Activated naive CD4-positive, alpha-beta T cell treated with anti-CD3 and anti-CD28 coated beads for 36 hours (primary cell): ENCODE measurements around the gene TCF23. TPM values are rescaled to one million over a fixed set of nuclear protein-coding genes. Genes with fewer than 3 reads are reported as not detected.

Source experiments
- CTCF ChIA-PET: fragments of 350-600 bp; sonication (Branson Sonifier 250); formaldehyde crosslinking; loops from one replicate; lab custom pipeline; 2021; ENCODE audit warnings: antibody characterized with exemption; lab: Charles Lee
- DNase-seq: peaks from one replicate; pipeline ENCODE4 v3.0.0-alpha.2; 2020
- H3K27ac Mint-ChIP-seq: one replicate; pipeline ENCODE4 v1.8.0; 2021; ENCODE audit warnings: mild to moderate bottlenecking, mixed read lengths
- H3K27me3 Mint-ChIP-seq: one replicate; pipeline ENCODE4 v1.8.0; 2021; ENCODE audit warnings: low read depth, mixed read lengths
- H3K36me3 Mint-ChIP-seq: one replicate; pipeline ENCODE4 v1.8.0; 2021; ENCODE audit warnings: low read depth, mixed read lengths
- H3K4me1 Mint-ChIP-seq: one replicate; pipeline ENCODE4 v1.8.0; 2021; ENCODE audit warnings: low read depth, mixed read lengths
- H3K4me3 Mint-ChIP-seq: one replicate; pipeline ENCODE4 v1.8.0; 2021; ENCODE audit warnings: mild to moderate bottlenecking, moderate library complexity, mixed read lengths
- H3K9me3 Mint-ChIP-seq: one replicate; pipeline ENCODE4 v1.8.0; 2021; ENCODE audit warnings: mixed read lengths
- intact Hi-C: fragments of 100-400 bp; cut with micrococcal nuclease; formaldehyde crosslinking; loops from one replicate; pipeline ENCODE4 v1.15.1; 2023
- total RNA-seq, 2 experiments: library from RNA; stranded (reverse); gene quantifications; one replicate each; pipeline ENCODE4 v1.2.3, GENCODE V29; 2021

TCF23 gene
- total RNA-seq, 2 experiments from 2014 or later = not detected

GRCh38 chr2:27147935-27148334, 869 bp upstream of the TCF23 start:
- CTCF ChIA-PET = interaction anchor here (0.7 to 1.2 kb wide), 2 partner anchors 22 to 430 kb away, joined by 3 to 4 read pairs; no protein-coding TSS in a partner anchor
- peaks cover 6% of the 10 kb centered on the region for H3K9me3 Mint-ChIP-seq
- H3K27ac Mint-ChIP-seq = no peak overlapping the region
- H3K4me3 Mint-ChIP-seq = no peak overlapping the region
- intact Hi-C loops = no loop called here
- no peaks in the 10 kb centered on the region for H3K4me1 Mint-ChIP-seq
- H3K27me3 Mint-ChIP-seq = peaks cover 3% of the 10 kb centered on the region
- no peak for DNase-seq
- H3K36me3 Mint-ChIP-seq = no peaks in the 10 kb centered on the region

- intact Hi-C loops = no loop called here
- Mint-ChIP-seq H3K27me3 (peaks cover 3% of the 10 kb centered on the region), H3K36me3 (no peaks in the 10 kb centered on the region), H3K9me3 (no peaks in the 10 kb centered on the region), H3K4me3 (no peak overlapping the region), H3K27ac (no peak overlapping the region), H3K4me1 (no peaks in the 10 kb centered on the region)
- DNase-seq = no peak
- CTCF ChIA-PET = interaction anchor here (1.5 kb wide), 1 partner anchor 130 kb away, joined by 3 read pairs; no protein-coding TSS in a partner anchor
These were observed 984 bp downstream of the TCF23 start for GRCh38 chr2:27149570-27150405.

- H3K27ac Mint-ChIP-seq = no peak overlapping the region
- peaks cover 3% of the 10 kb centered on the region for H3K27me3 Mint-ChIP-seq
- intact Hi-C loops = no loop called here
- no peak for DNase-seq
- H3K36me3 Mint-ChIP-seq = no peaks in the 10 kb centered on the region
- CTCF ChIA-PET = interaction anchor here (1.5 kb wide), 2 partner anchors 42 to 129 kb away, joined by 3 read pairs; no protein-coding TSS in a partner anchor
- H3K4me3 Mint-ChIP-seq = no peak overlapping the region
- H3K4me1 Mint-ChIP-seq = no peaks in the 10 kb centered on the region
- H3K9me3 Mint-ChIP-seq = no peaks in the 10 kb centered on the region
These were observed 1.9 kb downstream of the TCF23 start for GRCh38 chr2:27150639-27151230.

GRCh38 chr2:27152102-27152795, 3.4 kb downstream of the TCF23 start:
- no peaks in the 10 kb centered on the region for H3K4me1 Mint-ChIP-seq
- peaks cover 3% of the 10 kb centered on the region for H3K27me3 Mint-ChIP-seq
- H3K36me3 Mint-ChIP-seq = no peaks in the 10 kb centered on the region
- H3K27ac Mint-ChIP-seq = no peak overlapping the region
- intact Hi-C loops = no loop called here
- H3K9me3 Mint-ChIP-seq = no peaks in the 10 kb centered on the region
- CTCF ChIA-PET = interaction anchor here (0.7 to 1.5 kb wide), 3 partner anchors 40 to 190 kb away, joined by 3 to 4 read pairs (median 3); no protein-coding TSS in a partner anchor
- no peak overlapping the region for H3K4me3 Mint-ChIP-seq
- no peak for DNase-seq

- CTCF ChIA-PET = interaction anchor here (0.6 kb wide), 1 partner anchor 97 kb away, joined by 3 read pairs; no protein-coding TSS in a partner anchor
- Mint-ChIP-seq H3K27me3 (peaks cover under 1% of the 10 kb centered on the region), H3K36me3 (no peaks in the 10 kb centered on the region), H3K9me3 (no peaks in the 10 kb centered on the region), H3K4me1 (no peaks in the 10 kb centered on the region), H3K27ac (no peak overlapping the region), H3K4me3 (no peak overlapping the region)
- intact Hi-C loops = no loop called here
- no peak for DNase-seq
These were observed 4.1 kb downstream of the TCF23 start for GRCh38 chr2:27152796-27153464.

GRCh38 chr2:27154488-27154887, 5.7 kb downstream of the TCF23 start:
- Mint-ChIP-seq H3K27ac (no peak overlapping the region), H3K4me1 (no peaks in the 10 kb centered on the region), H3K36me3 (no peaks in the 10 kb centered on the region), H3K27me3 (no peaks in the 10 kb centered on the region), H3K9me3 (no peaks in the 10 kb centered on the region), H3K4me3 (no peak overlapping the region)
- DNase-seq = no peak
- CTCF ChIA-PET = interaction anchor here (0.7 to 0.8 kb wide), 2 partner anchors 125 to 126 kb away, joined by 3 read pairs; no protein-coding TSS in a partner anchor
- intact Hi-C loops = no loop called here

GRCh38 chr2:27155069-27155520, 6.3 kb downstream of the TCF23 start:
- Mint-ChIP-seq H3K4me3 (no peak overlapping the region), H3K4me1 (no peaks in the 10 kb centered on the region), H3K27ac (no peak overlapping the region), H3K36me3 (no peaks in the 10 kb centered on the region), H3K27me3 (no peaks in the 10 kb centered on the region), H3K9me3 (no peaks in the 10 kb centered on the region)
- CTCF ChIA-PET = no interaction called here
- no peak for DNase-seq
- intact Hi-C loops = no loop called here

- no peaks in the 10 kb centered on the region for H3K4me1 Mint-ChIP-seq
- H3K27ac Mint-ChIP-seq = no peak overlapping the region
- no peaks in the 10 kb centered on the region for H3K9me3 Mint-ChIP-seq
- DNase-seq = no peak
- H3K36me3 Mint-ChIP-seq = no peaks in the 10 kb centered on the region
- intact Hi-C loops = no loop called here
- CTCF ChIA-PET = interaction anchor here (0.6 kb wide), 3 partner anchors 62 to 440 kb away, joined by 3 to 7 read pairs (median 4); no protein-coding TSS in a partner anchor
- peaks cover 2% of the 10 kb centered on the region for H3K27me3 Mint-ChIP-seq
- H3K4me3 Mint-ChIP-seq = no peak overlapping the region
These were observed 9.7 kb downstream of the TCF23 start for GRCh38 chr2:27158468-27158867.

GRCh38 chr2:27159271-27159670, 10.5 kb downstream of the TCF23 start:
- Mint-ChIP-seq H3K27ac (no peak overlapping the region), H3K4me3 (no peak overlapping the region), H3K4me1 (no peaks in the 10 kb centered on the region), H3K36me3 (no peaks in the 10 kb centered on the region), H3K27me3 (peaks cover 2% of the 10 kb centered on the region), H3K9me3 (no peaks in the 10 kb centered on the region)
- DNase-seq = no peak
- intact Hi-C loops = no loop called here
- CTCF ChIA-PET = interaction anchor here (0.6 kb wide), 1 partner anchor 113 kb away, joined by 4 read pairs; no protein-coding TSS in a partner anchor

- CTCF ChIA-PET = interaction anchor here (0.8 to 1.4 kb wide), 2 partner anchors 10 to 120 kb away, joined by 3 to 6 read pairs; no protein-coding TSS in a partner anchor
These were observed 11.4 kb downstream of the TCF23 start for GRCh38 chr2:27160191-27160590.

GRCh38 chr2:27162151-27163121, 13.6 kb downstream of the TCF23 start:
- intact Hi-C loops = no loop called here
- Mint-ChIP-seq H3K27ac (no peak overlapping the region), H3K27me3 (peaks cover 2% of the 10 kb centered on the region), H3K9me3 (no peaks in the 10 kb centered on the region), H3K36me3 (no peaks in the 10 kb centered on the region), H3K4me3 (no peak overlapping the region), H3K4me1 (no peaks in the 10 kb centered on the region)
- no peak for DNase-seq
- CTCF ChIA-PET = interaction anchor here (1.0 to 1.2 kb wide), 2 partner anchors 20 to 111 kb away, joined by 3 to 5 read pairs; no protein-coding TSS in a partner anchor

More at GRCh38 chr2:27160191-27160590, 11.4 kb downstream of the TCF23 start:
- Mint-ChIP-seq H3K27ac (no peak overlapping the region), H3K27me3 (peaks cover 2% of the 10 kb centered on the region), H3K36me3 (no peaks in the 10 kb centered on the region), H3K4me1 (no peaks in the 10 kb centered on the region), H3K4me3 (no peak overlapping the region), H3K9me3 (no peaks in the 10 kb centered on the region)
- intact Hi-C loops = no loop called here
- DNase-seq = no peak
